ENCODE measurements around the gene DPH1.

GRCh38 chr17:2084036-2084765, 54.2 kb downstream of the DPH1 start:
- TF ChIP-seq, protein P1, sequence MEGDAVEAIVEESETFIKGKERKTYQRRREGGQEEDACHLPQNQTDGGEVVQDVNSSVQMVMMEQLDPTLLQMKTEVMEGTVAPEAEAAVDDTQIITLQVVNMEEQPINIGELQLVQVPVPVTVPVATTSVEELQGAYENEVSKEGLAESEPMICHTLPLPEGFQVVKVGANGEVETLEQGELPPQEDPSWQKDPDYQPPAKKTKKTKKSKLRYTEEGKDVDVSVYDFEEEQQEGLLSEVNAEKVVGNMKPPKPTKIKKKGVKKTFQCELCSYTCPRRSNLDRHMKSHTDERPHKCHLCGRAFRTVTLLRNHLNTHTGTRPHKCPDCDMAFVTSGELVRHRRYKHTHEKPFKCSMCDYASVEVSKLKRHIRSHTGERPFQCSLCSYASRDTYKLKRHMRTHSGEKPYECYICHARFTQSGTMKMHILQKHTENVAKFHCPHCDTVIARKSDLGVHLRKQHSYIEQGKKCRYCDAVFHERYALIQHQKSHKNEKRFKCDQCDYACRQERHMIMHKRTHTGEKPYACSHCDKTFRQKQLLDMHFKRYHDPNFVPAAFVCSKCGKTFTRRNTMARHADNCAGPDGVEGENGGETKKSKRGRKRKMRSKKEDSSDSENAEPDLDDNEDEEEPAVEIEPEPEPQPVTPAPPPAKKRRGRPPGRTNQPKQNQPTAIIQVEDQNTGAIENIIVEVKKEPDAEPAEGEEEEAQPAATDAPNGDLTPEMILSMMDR (IDR thresholded peaks at IDR 0.05; ENCODE audit: low read depth, low read length, missing input control) = no peak
- no peak for TF ChIP-seq TAF1 (conservative IDR thresholded peaks at IDR 0.05)
- TF ChIP-seq FOXA1 (IDR thresholded peaks at IDR 0.05) = no peak
- TF ChIP-seq RXRA (IDR thresholded peaks at IDR 0.05) = no peak
- TF ChIP-seq, protein P2, sequence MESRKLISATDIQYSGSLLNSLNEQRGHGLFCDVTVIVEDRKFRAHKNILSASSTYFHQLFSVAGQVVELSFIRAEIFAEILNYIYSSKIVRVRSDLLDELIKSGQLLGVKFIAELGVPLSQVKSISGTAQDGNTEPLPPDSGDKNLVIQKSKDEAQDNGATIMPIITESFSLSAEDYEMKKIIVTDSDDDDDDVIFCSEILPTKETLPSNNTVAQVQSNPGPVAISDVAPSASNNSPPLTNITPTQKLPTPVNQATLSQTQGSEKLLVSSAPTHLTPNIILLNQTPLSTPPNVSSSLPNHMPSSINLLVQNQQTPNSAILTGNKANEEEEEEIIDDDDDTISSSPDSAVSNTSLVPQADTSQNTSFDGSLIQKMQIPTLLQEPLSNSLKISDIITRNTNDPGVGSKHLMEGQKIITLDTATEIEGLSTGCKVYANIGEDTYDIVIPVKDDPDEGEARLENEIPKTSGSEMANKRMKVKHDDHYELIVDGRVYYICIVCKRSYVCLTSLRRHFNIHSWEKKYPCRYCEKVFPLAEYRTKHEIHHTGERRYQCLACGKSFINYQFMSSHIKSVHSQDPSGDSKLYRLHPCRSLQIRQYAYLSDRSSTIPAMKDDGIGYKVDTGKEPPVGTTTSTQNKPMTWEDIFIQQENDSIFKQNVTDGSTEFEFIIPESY (IDR thresholded peaks at IDR 0.05) = no peak

Measured in liver (tissue), 3 donors.